ENCODE data around the gene PCYT2. TPM values are rescaled to one million over a fixed set of nuclear protein-coding genes. Genes with fewer than 3 reads are reported as not detected.

PCYT2 gene
- total and polyA plus RNA-seq, 10 of the 15 experiments (the other 5 are each of a cell fraction or from before 2014, with no cell fraction given), result 0.63 to 72.0 (median 45.0) TPM

DNA sequence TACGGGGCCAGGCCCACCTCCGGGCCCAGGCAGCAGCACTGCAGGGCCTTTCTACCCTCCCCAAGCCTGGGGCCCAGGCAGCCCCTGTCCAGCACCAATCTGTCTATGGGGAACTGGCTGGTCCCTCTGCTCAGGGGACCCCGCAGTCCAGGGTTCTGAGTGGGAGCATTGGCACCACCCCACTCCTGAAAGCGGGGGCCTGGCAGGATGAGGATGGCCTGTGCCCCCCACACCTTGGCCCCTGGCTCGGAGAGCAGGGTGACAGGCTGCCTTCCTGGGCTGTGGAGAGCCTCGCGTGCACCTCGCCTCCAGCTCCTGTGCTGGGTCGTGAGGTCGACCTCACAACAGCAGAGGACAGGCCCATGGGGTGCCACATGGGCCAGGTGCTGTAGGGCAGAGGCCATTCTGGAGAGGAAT lies 7.8 kb downstream of the PCYT2 start:
- H3K79me2 ChIP-seq (ENCODE audit: control insufficient read depth, insufficient read depth, low read length), result no peaks in the 10 kb centered on the region
- H3K27ac ChIP-seq (ENCODE audit: control insufficient read depth, insufficient read depth), result no peak overlapping the region
- H3K4me2 ChIP-seq (ENCODE audit: control insufficient read depth, insufficient read depth), result no peak overlapping the region
- no peak for ATAC-seq
- H4K20me1 ChIP-seq (ENCODE audit: control insufficient read depth, insufficient read depth), result no peaks in the 10 kb centered on the region
- peaks cover 4% of the 10 kb centered on the region in 2 experiments; a peak in 3 of 4 replicates for H3K36me3 ChIP-seq (ENCODE audit: control insufficient read depth in 2 of 2, insufficient read depth in 2 of 2, low read length in 1 of 2)
- no peaks in the 10 kb centered on the region for H3K4me1 ChIP-seq (ENCODE audit: control insufficient read depth, insufficient read depth, low read length)
- ChIA-PET SMC1A (ENCODE audit: uncharacterized antibody, unreplicated experiment) (no interaction called here), POLR2A (no interaction called here), CTCF (no interaction called here), RAD21 (ENCODE audit: unreplicated experiment) (no interaction called here)
- WGBS (ENCODE audit: insufficient coverage, insufficient replicate concordance, low lambda C conversion rate, missing lambda C conversion rate), result 96% methylated on average over 10 of the region's 10 CpGs
- in situ Hi-C loops (cut with MboI), result no loop called here
- H3K27me3 ChIP-seq (replicated peaks in 1 of 2; ENCODE audit: control insufficient read depth in 2 of 2, insufficient read depth in 2 of 2, low read length in 1 of 2), result no peaks in the 10 kb centered on the region; a peak in 1 of 4 replicates
- intact Hi-C loops (cut with micrococcal nuclease; ENCODE audit: unreplicated experiment), result no loop called here
- H3K4me3 ChIP-seq, result no peak overlapping the region
- BruUV-seq (replicated peaks), result no TSS peak
- FAIRE-seq, result no peak
- no peak overlapping the region for H3K9ac ChIP-seq (ENCODE audit: control insufficient read depth, insufficient read depth, low read length)
- no peaks in the 10 kb centered on the region for H3K9me3 ChIP-seq (replicated peaks; ENCODE audit: control insufficient read depth, insufficient read depth, low read length)
- TF ChIP-seq, protein P1, sequence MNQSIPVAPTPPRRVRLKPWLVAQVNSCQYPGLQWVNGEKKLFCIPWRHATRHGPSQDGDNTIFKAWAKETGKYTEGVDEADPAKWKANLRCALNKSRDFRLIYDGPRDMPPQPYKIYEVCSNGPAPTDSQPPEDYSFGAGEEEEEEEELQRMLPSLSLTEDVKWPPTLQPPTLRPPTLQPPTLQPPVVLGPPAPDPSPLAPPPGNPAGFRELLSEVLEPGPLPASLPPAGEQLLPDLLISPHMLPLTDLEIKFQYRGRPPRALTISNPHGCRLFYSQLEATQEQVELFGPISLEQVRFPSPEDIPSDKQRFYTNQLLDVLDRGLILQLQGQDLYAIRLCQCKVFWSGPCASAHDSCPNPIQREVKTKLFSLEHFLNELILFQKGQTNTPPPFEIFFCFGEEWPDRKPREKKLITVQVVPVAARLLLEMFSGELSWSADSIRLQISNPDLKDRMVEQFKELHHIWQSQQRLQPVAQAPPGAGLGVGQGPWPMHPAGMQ (IDR thresholded peaks at IDR 0.05; ENCODE audit: borderline replicate concordance), result no peak
- no peak for TF ChIP-seq MEF2A (IDR thresholded peaks at IDR 0.05; ENCODE audit: insufficient read depth, low read depth, low read length)
- TF ChIP-seq EZH2 (IDR thresholded peaks at IDR 0.05; ENCODE audit: borderline replicate concordance, control insufficient read depth, low read depth, low read length), result no peak
- TF ChIP-seq PML (IDR thresholded peaks at IDR 0.05; ENCODE audit: low read length), result no peak
- TF ChIP-seq, protein P2, sequence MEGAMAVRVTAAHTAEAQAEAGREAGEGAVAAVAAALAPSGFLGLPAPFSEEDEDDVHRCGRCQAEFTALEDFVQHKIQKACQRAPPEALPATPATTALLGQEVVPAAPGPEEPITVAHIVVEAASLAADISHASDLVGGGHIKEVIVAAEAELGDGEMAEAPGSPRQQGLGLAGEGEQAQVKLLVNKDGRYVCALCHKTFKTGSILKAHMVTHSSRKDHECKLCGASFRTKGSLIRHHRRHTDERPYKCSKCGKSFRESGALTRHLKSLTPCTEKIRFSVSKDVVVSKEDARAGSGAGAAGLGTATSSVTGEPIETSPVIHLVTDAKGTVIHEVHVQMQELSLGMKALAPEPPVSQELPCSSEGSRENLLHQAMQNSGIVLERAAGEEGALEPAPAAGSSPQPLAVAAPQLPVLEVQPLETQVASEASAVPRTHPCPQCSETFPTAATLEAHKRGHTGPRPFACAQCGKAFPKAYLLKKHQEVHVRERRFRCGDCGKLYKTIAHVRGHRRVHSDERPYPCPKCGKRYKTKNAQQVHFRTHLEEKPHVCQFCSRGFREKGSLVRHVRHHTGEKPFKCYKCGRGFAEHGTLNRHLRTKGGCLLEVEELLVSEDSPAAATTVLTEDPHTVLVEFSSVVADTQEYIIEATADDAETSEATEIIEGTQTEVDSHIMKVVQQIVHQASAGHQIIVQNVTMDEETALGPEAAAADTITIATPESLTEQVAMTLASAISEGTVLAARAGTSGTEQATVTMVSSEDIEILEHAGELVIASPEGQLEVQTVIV (IDR thresholded peaks at IDR 0.05; ENCODE audit: borderline replicate concordance, partially characterized antibody), result no peak
- no peak for TF ChIP-seq MTA3 (IDR thresholded peaks at IDR 0.05; ENCODE audit: borderline replicate concordance, low read length)
- TF ChIP-seq TCF3 (IDR thresholded peaks at IDR 0.05; ENCODE audit: borderline replicate concordance, insufficient read depth, low read depth, low read length), result no peak
- no peak for TF ChIP-seq STAT3 (IDR thresholded peaks at IDR 0.05; ENCODE audit: low read depth, low read length)
- no peak for TF ChIP-seq HCFC1 (IDR thresholded peaks at IDR 0.05; ENCODE audit: low read length)
- TF ChIP-seq, protein P3, sequence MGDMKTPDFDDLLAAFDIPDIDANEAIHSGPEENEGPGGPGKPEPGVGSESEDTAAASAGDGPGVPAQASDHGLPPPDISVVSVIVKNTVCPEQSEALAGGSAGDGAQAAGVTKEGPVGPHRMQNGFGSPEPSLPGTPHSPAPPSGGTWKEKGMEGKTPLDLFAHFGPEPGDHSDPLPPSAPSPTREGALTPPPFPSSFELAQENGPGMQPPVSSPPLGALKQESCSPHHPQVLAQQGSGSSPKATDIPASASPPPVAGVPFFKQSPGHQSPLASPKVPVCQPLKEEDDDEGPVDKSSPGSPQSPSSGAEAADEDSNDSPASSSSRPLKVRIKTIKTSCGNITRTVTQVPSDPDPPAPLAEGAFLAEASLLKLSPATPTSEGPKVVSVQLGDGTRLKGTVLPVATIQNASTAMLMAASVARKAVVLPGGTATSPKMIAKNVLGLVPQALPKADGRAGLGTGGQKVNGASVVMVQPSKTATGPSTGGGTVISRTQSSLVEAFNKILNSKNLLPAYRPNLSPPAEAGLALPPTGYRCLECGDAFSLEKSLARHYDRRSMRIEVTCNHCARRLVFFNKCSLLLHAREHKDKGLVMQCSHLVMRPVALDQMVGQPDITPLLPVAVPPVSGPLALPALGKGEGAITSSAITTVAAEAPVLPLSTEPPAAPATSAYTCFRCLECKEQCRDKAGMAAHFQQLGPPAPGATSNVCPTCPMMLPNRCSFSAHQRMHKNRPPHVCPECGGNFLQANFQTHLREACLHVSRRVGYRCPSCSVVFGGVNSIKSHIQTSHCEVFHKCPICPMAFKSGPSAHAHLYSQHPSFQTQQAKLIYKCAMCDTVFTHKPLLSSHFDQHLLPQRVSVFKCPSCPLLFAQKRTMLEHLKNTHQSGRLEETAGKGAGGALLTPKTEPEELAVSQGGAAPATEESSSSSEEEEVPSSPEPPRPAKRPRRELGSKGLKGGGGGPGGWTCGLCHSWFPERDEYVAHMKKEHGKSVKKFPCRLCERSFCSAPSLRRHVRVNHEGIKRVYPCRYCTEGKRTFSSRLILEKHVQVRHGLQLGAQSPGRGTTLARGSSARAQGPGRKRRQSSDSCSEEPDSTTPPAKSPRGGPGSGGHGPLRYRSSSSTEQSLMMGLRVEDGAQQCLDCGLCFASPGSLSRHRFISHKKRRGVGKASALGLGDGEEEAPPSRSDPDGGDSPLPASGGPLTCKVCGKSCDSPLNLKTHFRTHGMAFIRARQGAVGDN (IDR thresholded peaks at IDR 0.05), result no peak
- TF ChIP-seq NFXL1 (IDR thresholded peaks at IDR 0.05; ENCODE audit: borderline replicate concordance), result no peak
- TF ChIP-seq, protein P4, sequence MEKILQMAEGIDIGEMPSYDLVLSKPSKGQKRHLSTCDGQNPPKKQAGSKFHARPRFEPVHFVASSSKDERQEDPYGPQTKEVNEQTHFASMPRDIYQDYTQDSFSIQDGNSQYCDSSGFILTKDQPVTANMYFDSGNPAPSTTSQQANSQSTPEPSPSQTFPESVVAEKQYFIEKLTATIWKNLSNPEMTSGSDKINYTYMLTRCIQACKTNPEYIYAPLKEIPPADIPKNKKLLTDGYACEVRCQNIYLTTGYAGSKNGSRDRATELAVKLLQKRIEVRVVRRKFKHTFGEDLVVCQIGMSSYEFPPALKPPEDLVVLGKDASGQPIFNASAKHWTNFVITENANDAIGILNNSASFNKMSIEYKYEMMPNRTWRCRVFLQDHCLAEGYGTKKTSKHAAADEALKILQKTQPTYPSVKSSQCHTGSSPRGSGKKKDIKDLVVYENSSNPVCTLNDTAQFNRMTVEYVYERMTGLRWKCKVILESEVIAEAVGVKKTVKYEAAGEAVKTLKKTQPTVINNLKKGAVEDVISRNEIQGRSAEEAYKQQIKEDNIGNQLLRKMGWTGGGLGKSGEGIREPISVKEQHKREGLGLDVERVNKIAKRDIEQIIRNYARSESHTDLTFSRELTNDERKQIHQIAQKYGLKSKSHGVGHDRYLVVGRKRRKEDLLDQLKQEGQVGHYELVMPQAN (conservative IDR thresholded peaks at IDR 0.05), result no peak
- no peak for TF ChIP-seq KLF5 (IDR thresholded peaks at IDR 0.05; ENCODE audit: partially characterized antibody)
- DNase-seq (ENCODE audit: low read depth, low spot score), result no peak
- no peak overlapping the region for H2AFZ ChIP-seq (ENCODE audit: control insufficient read depth, low read depth, low read length)

Measured in GM12878 (cell line).